NT2/D1 (cell line): ENCODE data around the gene FBXL17.

ENCODE experiments used
- DNase-seq: peaks from one replicate; pipeline ENCODE4 v3.0.0-alpha.2; 2011; ENCODE audit warnings: low read depth, low spot score
- H3K27me3 ChIP-seq: 2 replicates; pipeline ENCODE4 v1.6.0; 2011; ENCODE audit warnings: mild to moderate bottlenecking; ENCODE audit not compliant: insufficient read length, insufficient read depth
- H3K36me3 ChIP-seq: 2 replicates; pipeline ENCODE4 v1.6.1; 2011; ENCODE audit warnings: mild to moderate bottlenecking, low read length, mixed read lengths; ENCODE audit not compliant: insufficient read depth, insufficient read length
- H3K4me1 ChIP-seq: 2 replicates; pipeline ENCODE4 v1.5.1; 2011; ENCODE audit not compliant: insufficient read depth, insufficient read length
- H3K4me3 ChIP-seq: 2 replicates; pipeline ENCODE4 v1.5.1; 2011; ENCODE audit warnings: low read depth; ENCODE audit not compliant: insufficient read length
- H3K9ac ChIP-seq: 2 replicates; pipeline ENCODE4 v1.6.0; 2011; ENCODE audit warnings: low read depth; ENCODE audit not compliant: insufficient read length
- H3K9me3 ChIP-seq: 2 replicates; pipeline ENCODE4 v1.5.1; 2011; ENCODE audit warnings: mild to moderate bottlenecking, low read length; ENCODE audit not compliant: insufficient read depth
- SUZ12 ChIP-seq: IDR thresholded peaks from 2 replicates; pipeline ENCODE4 v1.6.1; 2011; ENCODE audit not compliant: insufficient read length, insufficient read depth; ENCODE audit errors: extremely low read depth
- YY1 ChIP-seq: IDR thresholded peaks from 2 replicates; pipeline ENCODE4 v1.6.1; 2011; ENCODE audit not compliant: insufficient read length, insufficient read depth
- ZNF274 ChIP-seq: IDR thresholded peaks from 2 replicates; pipeline ENCODE4 v1.6.1; 2011; ENCODE audit warnings: mild to moderate bottlenecking, low read depth, low read length

The FBXL17 gene

GRCh38 chr5:107893642-107894041 is 488.3 kb downstream of the FBXL17 start:
- H3K9me3 ChIP-seq = no peaks in the 10 kb centered on the region
- H3K4me3 ChIP-seq = no peak overlapping the region
- H3K27me3 ChIP-seq = no peaks in the 10 kb centered on the region
- no peak for DNase-seq
- H3K36me3 ChIP-seq = no peaks in the 10 kb centered on the region
- H3K9ac ChIP-seq = no peak overlapping the region
- no peaks in the 10 kb centered on the region for H3K4me1 ChIP-seq
- TF ChIP-seq YY1 (no peak), ZNF274 (no peak), SUZ12 (no peak)

GRCh38 chr5:107889387-107889786 is 492.5 kb downstream of the FBXL17 start:
- no peaks in the 10 kb centered on the region for H3K4me1 ChIP-seq
- no peaks in the 10 kb centered on the region for H3K36me3 ChIP-seq
- H3K9me3 ChIP-seq = no peaks in the 10 kb centered on the region
- no peak for DNase-seq
- no peak overlapping the region for H3K4me3 ChIP-seq
- H3K27me3 ChIP-seq = no peaks in the 10 kb centered on the region
- TF ChIP-seq ZNF274 (no peak), SUZ12 (no peak), YY1 (no peak)
- H3K9ac ChIP-seq = no peak overlapping the region

GRCh38 chr5:107888541-107888940 is 493.4 kb downstream of the FBXL17 start:
- Histone ChIP-seq H3K4me3 (no peak overlapping the region), H3K4me1 (no peaks in the 10 kb centered on the region), H3K27me3 (no peaks in the 10 kb centered on the region), H3K36me3 (no peaks in the 10 kb centered on the region), H3K9me3 (no peaks in the 10 kb centered on the region), H3K9ac (no peak overlapping the region)
- TF ChIP-seq SUZ12 (no peak), YY1 (no peak), ZNF274 (no peak)
- DNase-seq = no peak

- Histone ChIP-seq H3K27me3 (no peaks in the 10 kb centered on the region), H3K9me3 (no peaks in the 10 kb centered on the region), H3K9ac (no peak overlapping the region), H3K4me1 (no peaks in the 10 kb centered on the region), H3K36me3 (no peaks in the 10 kb centered on the region), H3K4me3 (no peak overlapping the region)
- TF ChIP-seq SUZ12 (no peak), ZNF274 (no peak), YY1 (no peak)
- DNase-seq = no peak
These were observed 494.5 kb downstream of the FBXL17 start for GRCh38 chr5:107887166-107887943.

- TF ChIP-seq YY1 = no peak
- no peak for TF ChIP-seq ZNF274
- TF ChIP-seq SUZ12 = no peak
- H3K9ac ChIP-seq = no peak overlapping the region
- no peaks in the 10 kb centered on the region for H3K36me3 ChIP-seq
- H3K4me1 ChIP-seq = no peaks in the 10 kb centered on the region
- DNase-seq = no peak
- H3K9me3 ChIP-seq = no peaks in the 10 kb centered on the region
- H3K4me3 ChIP-seq = no peak overlapping the region
- no peaks in the 10 kb centered on the region for H3K27me3 ChIP-seq
These were observed 496.3 kb downstream of the FBXL17 start for GRCh38 chr5:107885601-107886000.

- Histone ChIP-seq H3K9me3 (no peaks in the 10 kb centered on the region), H3K27me3 (no peaks in the 10 kb centered on the region), H3K36me3 (no peaks in the 10 kb centered on the region), H3K4me1 (no peaks in the 10 kb centered on the region), H3K9ac (no peak overlapping the region), H3K4me3 (no peak overlapping the region)
- TF ChIP-seq SUZ12 = no peak
- no peak for TF ChIP-seq ZNF274
- DNase-seq = no peak
These were observed 497.0 kb downstream of the FBXL17 start for GRCh38 chr5:107884871-107885270.

- TF ChIP-seq YY1 = no peak
- no peak for TF ChIP-seq SUZ12
- TF ChIP-seq ZNF274 = no peak
- no peaks in the 10 kb centered on the region for H3K9me3 ChIP-seq
- H3K27me3 ChIP-seq = no peaks in the 10 kb centered on the region
- H3K36me3 ChIP-seq = no peaks in the 10 kb centered on the region
- no peaks in the 10 kb centered on the region for H3K4me1 ChIP-seq
- no peak overlapping the region for H3K9ac ChIP-seq
- DNase-seq = no peak
- no peak overlapping the region for H3K4me3 ChIP-seq
These were observed 503.2 kb downstream of the FBXL17 start for GRCh38 chr5:107878661-107879060.

GRCh38 chr5:107876906-107877305 is 505.0 kb downstream of the FBXL17 start:
- Histone ChIP-seq H3K4me3 (no peak overlapping the region), H3K27me3 (no peaks in the 10 kb centered on the region), H3K9me3 (no peaks in the 10 kb centered on the region), H3K4me1 (no peaks in the 10 kb centered on the region), H3K9ac (no peak overlapping the region), H3K36me3 (no peaks in the 10 kb centered on the region)
- no peak for DNase-seq
- TF ChIP-seq YY1 (no peak), ZNF274 (no peak), SUZ12 (no peak)
